HG03457 (cell line): ENCODE measurements around the gene ABO.
"Not testable (repeated sequence)": the region's sequence is repeated elsewhere in the genome, so short reads cannot be mapped to it uniquely, and the experiment has no call there.

Experiments used
- ATAC-seq: cut with Tn5 transposase; IDR thresholded peaks from one replicate; pipeline ENCODE4 v1.9.1; 2021; ENCODE audit warnings: moderate number of reproducible peaks; ENCODE audit not compliant: unreplicated experiment

The ABO gene

DNA sequence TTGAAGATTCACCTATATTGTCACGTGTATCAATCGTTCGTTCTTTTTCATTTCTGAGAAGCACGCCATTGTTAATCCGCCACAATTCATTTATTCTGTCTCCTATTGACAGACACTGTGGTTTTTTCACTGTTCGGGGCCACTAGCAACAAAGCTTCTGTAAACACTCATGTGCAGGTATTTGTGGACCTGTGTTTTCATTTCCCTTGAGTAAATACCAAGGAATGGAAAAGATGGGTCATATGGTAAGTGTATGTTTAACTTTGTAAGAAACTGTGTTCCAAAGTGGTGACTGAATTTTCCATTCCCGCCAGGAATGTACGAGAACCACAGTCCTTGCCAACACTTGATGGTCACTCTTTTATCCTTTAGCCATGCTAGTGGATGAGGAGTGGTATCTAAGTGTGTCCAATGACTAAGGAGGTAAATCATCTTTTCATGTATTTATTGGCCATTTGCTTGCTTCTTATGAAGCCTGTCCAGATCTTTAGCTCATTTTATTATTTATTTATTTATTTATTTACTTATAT, 10.7 kb downstream of the ABO start:
- ATAC-seq, result no peak

DNA sequence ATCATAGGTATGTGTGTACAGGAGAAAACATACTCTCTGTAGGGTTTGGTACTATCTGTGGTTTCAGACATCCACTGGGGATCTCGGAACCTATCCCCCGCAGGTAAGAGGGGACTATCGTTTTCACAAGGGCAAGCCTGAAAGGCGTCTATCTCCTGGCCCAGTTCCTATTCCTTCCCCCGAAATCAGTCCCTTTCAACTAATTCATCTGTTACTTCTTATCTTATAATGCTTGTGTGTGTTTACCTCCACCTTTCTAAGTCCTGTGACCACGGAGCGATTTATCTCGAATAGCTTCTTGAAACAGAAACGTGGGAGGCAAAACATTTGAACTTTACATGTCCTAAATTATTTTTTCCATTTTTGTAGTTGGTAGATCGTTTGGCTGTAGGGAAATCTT, 11.4 kb downstream of the ABO start:
- no peak for ATAC-seq

DNA sequence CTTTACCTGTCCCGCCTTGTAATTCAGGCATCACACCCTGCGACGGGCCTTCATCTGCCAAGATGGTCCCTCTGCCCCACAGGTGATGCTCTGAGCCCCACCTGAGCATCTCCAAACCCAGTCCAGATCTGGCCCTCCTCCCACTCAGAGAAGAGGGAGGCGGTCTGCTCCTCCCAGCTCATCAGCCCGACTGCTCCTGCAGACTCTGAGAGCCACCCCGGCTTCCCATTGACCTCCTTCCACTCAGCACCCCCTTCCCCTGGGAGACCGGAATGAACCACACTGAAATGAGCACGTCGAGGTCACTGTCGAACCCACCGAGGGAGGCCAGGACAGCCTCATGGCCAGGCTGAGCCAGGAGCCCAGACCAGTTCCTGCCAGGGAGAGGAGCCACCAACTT, 12.8 kb downstream of the ABO start:
- ATAC-seq, result no peak

DNA sequence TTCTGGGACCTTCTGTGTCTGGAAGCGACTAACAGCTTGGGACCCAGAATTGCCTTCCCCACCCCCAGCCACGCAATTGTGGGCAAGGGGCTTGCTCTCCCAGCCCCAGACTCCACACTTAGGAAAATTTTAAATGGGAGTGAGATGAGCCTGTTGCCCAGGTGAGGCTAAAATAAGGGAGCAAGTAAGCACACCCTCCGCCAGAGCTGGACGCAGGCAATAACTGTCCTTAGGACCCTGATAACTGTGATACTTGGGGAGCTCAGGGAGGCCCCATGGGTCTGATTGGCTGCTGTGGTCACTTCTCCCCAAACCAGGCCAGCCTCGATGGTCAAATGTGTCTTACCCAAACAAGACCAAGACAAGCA, 13.3 kb downstream of the ABO start:
- no peak for ATAC-seq

DNA sequence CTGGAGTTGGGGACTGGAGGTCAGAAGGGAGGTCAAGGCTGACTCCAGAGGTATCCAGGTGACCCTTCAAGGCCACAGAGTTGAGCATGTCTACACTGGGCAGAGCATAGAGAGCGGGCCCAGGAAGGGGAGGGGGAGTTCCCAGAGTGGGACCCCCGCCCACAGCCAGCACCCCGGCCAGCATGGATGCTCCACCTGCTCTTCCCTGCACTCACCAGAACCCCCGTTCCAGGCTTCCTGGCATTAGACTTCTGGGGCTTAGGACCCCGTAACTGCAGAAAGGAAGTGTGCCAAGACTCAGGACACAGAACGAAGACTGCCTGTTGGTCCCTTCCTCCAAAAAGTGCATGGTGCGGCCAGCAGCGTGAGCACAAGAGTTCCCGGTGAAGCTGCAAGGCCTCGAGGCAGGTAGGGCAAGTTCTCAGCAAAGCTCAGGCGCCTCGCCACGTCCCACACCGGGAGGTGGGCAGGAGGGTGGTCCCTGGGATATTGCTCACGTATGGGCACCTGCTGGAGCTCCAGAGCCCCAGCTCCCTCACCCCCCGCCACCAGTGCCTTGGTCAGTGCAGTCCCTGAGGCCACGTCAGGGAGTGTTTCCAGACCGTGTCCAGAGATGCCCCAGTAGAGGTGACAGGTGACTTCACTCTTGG, 13.8 kb downstream of the ABO start:
- no peak for ATAC-seq

DNA sequence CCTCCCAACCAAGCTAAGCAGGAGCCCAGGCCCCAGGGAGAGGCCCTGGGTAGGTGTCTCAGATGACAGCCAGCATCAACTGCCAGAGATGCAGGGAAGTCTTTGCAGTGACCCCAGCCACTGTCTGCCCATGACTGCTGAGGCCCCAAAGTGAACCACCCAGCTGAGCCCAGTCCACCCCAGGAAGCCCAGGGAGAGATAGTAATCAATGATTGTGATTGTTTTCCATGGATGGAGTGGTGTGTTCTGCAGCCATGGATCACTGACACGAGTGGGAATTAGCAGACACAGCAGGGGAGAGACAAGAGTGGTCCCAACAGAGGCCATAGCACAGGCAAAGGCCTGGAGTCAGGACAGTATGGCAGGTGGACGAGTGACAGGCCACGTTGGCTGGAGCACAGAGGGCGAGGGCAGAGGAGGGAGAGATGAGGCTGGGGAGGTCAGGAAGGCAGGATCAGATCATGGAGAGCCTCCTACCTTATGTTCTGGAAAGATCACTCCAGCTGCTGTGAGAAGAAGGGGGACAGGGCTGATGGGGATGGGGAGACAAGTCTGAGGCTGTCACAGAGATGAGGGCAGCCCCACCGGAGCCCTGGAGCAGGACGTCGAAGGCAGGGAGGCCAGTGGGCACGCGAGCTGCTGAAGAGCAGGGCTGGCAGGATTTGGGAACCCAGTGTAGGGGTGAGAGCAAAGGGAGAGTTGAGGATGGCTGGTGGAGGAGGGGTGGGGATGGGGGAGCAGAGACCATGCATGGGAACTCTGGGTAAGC, 14.5 kb downstream of the ABO start:
- ATAC-seq, result no peak

DNA sequence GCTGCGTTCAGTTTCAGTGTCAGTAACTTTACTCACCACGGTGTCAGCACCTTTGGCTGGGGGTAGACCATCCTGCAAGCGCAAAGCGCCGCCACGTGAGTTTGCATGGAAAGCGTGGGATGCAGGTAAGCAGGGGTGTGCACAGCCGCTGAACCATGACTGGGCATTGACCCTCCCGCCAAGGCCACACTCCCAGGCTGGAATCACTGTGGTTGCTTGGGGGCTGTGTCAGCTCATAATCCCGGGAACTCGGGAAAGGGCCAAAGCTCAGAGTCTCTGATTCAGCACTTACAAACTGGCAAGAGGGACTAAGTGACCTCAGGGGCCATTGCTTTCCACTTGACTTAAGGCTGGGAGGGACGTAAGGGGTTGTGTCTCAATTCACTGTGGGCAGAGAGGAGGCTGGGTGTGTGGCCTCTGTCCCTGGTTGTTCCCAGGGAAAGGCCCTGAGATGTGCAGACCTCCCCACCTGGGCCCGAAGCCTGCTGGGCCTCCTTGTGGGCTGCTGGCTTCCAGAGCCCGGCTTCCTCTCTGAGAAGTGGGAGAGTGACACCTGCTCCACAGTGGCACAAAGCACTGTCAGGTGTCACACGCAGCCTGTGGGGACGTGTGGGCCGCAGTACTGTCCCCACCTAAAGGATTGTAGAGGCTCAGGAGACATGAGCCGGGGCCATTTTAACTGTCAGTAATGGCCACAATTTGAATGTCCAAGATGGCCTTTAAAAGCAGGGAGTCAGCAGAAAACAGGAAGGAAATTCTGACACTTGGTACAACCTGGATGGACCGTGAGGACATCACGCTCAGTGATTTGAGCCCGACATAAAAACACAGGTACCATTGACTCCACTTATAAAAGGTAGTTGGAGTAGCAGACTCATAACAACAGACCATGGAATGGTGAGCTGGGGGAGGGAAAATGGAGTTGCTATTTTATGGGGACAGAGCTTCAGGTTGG, 16.7 kb downstream of the ABO start:
- no peak for ATAC-seq

DNA sequence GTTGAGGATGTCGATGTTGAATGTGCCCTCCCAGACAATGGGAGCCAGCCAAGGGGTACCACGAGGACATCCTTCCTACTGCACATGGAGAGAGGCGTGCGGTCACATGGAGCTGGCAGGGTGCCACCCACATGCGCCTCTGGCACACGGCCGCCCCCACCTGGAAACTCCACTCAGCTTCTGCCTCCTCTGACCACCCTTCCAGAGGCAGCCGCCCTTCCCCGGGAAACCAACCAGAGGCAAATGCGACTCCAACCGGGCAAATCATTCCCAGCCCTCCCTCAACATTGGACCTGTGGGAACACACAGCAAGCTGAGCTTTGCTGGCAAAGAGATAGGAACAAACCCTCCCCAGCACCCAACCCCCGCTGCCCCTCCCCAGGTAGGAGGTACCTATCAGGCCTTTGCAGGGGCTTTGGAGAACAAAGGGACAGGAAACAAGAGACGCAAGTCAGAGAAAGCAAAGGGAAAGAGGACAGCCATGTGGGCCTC, 17.5 kb downstream of the ABO start:
- ATAC-seq, result no peak

DNA sequence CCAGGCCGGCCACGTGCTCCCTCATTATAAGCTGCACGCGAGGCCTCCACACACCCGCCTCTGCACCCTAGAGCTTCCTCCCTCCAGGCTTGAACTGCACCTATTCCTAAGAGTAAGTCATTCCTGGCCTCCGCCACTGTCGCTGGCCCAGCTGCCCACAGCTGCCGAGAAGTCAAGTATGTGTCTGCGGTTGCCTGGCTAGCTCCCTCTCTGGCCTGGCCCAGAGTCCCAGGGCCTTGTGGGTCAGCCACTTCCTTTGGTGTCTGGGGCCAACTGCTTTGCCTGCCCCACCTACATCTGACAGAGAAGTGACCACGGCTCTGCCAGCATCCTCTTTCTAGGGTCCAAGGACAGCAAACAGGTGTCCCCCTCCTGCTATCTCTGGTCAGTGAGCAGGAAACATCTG, 18.3 kb downstream of the ABO start:
- no peak for ATAC-seq

DNA sequence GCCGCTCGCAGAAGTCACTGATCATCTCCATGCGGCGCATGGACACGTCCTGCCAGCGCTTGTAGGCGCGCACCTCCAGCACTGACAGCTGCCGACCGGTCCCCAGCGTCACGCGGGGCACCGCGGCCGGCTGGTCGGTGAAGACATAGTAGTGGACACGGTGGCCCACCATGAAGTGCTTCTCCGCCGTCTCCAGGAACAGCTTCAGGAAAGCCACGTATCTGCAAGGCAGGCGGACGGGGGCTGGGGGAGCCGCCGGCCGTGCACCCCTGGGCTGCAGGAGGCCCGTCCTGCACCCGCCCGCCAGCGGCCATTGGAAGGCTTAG, 18.9 kb downstream of the ABO start:
- no peak for ATAC-seq

DNA sequence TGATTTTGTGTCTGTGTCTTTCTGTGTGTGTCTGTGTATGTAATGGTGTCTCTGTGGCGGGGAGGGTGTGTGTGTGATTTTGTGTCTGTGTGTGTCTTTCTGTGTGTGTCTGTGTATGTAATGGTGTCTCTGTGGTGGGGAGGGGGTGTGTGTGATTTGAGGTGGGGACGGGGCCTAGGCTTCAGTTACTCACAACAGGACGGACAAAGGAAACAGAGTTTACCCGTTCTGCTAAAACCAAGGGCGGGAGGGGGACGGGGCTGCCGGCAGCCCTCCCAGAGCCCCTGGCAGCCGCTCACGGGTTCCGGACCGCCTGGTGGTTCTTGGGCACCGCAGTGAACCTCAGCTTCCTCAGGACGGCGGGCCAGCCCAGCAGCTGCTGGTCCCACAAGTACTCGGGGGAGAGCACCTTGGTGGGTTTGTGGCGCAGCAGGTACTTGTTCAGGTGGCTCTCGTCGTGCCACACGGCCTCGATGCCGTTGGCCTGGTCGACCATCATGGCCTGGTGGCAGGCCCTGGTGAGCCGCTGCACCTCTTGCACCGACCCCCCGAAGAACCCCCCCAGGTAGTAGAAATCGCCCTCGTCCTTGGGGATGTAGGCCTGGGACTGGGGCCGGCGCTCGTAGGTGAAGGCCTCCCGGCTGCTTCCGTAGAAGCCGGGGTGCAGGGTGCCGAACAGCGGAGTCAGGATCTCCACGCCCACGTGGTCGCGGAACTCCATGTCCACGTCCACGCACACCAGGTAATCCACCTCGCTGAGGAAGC, 19.4 kb downstream of the ABO start:
- no peak for ATAC-seq

DNA sequence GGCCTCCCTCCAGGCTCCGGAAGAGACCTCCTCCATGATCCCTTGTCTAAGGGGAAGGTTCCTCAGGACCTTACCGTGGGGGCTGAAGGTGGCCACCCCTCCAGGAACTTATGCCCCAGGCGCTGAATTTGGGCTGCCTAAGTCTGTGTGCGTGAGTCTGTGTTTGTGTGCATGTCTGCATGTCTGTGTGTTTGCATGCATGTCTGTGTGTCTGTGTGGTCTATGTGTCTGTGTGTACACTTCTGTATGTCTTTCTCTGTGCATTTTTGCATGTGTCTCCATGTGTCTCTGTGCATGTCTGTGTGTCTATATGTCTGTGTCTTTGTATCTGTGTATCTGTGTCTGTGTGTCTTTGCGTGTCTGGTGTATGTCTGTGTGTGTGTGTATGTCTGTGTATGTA, 20.5 kb downstream of the ABO start:
- ATAC-seq, result no peak

DNA sequence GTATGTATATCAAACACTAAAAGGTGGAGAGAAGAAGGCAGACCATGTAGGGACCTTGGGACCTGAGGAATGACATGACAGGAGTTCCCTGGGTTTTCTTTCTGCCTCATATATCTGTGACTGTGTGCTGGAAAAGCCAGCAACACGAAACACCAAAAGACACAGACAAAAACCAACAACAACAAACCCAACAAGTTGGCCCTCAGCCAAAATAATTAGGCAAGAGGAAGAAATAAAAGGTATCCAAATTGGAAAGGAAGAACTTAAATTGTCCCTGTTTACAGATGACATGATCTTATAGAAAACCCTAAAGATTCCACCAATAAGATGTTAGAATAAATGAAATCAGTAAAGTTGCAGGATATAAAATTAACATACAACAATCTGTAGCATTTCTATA, 21.7 kb downstream of the ABO start:
- no peak for ATAC-seq

DNA sequence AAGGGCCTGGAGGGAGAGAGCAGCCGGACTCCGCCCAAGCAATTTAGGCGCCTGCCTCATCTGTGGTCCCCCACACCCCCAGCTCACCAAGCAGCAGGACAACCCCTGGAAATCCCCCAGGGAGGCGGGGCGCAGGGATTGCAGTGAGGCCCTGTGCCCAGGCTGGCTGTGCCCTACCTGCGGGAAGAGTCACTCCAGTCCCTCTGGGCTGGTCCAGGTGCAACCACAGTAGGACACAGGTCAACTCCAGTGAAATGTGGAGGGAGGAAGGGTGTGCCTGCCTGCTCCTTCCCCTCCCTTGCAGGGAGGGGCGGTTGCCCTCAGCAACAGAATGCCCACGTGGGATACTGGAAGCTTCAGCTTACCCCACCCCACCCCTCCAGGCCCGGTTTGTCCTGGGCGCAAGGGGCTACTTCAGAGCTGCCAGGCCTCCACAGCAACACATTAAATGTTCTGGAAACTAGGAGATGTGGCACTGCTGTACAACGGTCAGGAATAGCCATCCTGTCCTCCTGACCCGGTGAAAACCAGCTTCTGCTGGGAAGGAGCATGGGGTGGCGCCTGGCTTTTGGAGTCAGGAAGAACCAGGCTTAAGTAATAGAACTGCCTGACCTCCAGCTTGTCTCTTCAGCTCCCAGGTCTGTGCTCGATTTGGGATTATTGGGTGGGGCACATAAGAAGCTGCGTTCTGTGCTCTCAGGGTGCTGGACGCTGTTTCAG, 22.5 kb downstream of the ABO start:
- no peak for ATAC-seq

DNA sequence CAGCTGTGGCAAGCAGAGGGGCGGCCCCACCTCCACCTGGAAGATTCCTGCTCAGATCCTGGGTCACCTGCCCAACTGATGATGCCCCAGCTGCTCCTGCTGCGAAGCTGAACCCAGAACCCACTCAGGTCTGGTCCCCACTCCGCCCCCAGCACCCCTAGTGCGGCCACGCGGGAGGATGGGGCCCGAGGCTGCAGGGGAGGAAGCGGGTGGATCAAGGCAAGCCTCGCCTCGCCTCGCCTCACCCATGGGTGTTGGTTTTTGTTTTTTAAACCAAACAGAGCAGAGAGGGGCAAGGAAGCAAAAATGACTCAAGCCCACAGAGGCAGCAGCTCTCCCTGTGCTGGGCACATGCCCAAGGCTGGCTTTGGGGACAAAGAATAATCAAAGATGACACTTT, 23.2 kb downstream of the ABO start:
- no peak for ATAC-seq

DNA sequence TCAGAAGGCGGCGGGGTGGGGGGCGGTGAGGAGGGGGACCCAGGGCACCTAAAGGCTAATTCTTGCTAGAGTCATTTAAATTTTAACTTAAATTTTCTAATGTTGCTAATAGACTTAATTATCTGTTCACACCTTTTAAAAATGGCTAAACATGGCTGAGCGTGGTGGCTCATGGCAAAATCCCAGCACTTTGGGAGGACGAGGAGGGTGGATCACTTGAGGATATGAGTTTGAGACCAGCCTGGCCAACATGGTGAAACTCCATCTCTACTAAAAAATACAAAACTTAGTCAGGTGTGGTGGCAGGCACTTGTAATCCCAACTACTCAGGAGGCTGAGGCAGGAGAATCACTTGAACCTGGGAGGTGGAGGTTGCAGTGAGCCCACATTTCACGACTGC, 23.8 kb downstream of the ABO start:
- ATAC-seq, result not testable (repeated sequence)

DNA sequence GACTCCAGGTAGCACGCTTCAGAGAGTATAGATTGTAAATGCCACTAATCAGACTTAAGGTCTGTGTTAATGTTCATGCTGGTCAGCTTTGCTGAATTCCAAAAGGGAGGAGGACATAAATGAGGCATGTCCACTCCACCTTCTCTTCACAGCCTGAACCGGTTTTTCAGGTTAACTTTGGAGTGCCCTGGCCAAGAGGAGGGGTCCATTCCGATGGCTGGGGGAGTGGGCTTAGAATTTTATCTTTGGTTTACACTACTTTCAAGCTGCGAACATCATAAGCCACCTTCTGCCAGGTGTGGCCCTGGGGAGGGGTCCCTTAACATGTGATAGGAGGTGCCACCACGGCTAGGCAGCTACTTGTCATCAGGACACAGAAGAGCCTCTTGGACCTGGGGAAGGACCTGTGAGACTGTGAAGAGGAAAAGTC, 24.2 kb downstream of the ABO start:
- ATAC-seq, result no peak

DNA sequence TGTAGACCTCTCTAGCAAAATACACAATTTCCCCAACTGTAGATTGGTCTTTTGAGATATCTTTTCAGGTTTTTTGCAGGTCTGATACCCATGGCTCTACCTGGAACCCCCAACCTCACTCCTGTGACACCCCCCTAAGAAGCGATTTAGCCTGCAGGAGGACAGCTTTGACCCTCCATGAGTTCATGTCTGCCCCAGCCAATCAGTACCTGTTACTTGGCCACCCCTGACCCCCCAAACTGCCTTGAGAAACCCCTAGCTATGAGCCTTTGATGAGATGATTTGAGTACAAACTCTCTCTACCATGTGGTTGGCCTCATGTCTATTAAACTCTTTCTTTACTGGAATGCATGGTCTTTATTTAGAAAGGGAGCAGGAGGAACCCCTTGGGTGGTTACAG, 25.7 kb downstream of the ABO start:
- ATAC-seq, result no peak

DNA sequence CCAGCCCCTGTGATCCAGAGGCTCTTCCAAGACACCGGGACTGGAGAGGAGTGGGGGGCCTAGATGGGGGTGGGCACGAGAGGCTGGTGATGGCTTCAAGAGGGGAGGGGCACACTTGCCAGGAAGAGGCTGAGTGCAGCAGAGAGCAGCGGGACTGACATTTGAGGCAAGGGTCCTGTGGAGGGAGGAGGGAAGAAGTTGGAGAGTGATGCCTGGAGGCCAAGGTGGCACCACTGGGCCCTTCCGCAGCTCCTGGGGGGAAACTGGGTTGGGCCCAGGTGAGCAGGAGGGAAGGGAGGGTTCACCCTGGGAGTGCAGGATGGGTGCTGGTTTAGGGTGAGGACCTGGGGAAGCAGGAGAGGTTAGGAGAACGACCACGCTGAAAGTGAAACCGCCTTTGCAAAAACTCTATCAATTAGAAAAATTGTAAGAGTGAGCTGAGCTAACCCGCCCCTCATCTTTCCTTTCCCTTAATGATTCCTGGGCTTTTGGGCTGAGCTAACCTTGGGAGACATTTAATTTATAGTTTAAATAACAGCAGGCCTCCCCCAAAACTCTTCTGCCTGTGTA, 26.2 kb downstream of the ABO start:
- no peak for ATAC-seq

DNA sequence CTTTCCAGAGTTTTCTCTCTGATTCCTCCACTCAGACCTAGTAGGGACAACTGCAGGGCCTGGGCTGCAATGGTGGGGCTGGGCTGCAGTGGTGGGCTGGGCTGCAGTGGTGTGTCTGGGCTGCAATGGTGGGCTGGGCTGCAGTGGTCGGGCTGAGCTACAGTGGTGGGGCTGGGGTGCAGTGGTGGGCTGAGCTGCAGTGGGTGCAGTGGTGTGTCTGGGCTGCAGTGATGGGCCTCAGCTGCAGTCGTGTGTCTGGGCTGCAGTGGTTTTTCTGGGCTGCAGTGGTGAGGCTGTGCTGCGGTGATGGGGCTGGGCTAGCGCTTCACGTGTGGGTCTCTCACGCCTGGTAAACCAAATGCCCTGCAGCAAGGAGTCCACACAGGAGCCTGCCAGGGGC, 27.4 kb downstream of the ABO start:
- no peak for ATAC-seq
